Measurements from ENCODE around the gene CKAP2L.
A peak's percentile ranks its signal among the peaks of the same experiment; 100 is the strongest.

CKAP2L gene

GRCh38 chr2:112764071-112765044 lies at the start of gene CKAP2L:
TSS of gene CKAP2L (minus strand) at chr2:112764609. CDS start at chr2:112764598, 11 bp downstream.
- DNase-seq = peak; percentile 97

DNA sequence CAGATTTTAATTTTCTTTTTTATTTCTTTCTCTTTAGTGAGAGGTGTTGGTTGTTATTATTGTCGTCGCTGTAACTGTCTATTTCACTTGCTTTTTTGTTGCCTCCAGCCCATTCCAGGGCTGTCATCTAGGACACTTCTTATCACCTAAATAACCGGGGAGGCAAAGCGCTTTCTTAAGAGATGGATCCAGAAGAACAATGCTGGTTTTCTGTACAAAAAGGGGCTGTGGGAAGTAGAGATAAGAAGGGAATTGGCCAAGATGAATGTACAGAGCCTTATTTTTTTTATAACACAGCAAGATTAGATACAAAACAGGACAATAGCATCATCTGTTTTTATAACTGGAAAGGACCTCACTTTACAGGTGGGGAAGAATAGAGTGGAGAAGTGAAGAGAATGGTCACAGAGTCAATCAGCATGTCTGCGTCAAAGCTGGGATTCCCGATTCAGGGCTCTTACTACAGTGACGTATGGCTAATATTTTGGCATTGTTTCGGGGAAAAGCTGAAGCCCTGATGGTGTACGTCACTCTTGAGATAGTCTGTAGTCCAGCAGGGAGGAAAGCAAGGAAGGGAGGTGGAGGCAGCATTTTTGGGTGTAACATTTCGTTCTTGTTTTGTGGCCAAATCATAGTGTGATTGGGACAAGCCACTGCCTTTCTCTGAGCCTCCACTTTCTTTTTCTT lies 49.0 kb upstream of the CKAP2L start:
- no peak for DNase-seq

DNA sequence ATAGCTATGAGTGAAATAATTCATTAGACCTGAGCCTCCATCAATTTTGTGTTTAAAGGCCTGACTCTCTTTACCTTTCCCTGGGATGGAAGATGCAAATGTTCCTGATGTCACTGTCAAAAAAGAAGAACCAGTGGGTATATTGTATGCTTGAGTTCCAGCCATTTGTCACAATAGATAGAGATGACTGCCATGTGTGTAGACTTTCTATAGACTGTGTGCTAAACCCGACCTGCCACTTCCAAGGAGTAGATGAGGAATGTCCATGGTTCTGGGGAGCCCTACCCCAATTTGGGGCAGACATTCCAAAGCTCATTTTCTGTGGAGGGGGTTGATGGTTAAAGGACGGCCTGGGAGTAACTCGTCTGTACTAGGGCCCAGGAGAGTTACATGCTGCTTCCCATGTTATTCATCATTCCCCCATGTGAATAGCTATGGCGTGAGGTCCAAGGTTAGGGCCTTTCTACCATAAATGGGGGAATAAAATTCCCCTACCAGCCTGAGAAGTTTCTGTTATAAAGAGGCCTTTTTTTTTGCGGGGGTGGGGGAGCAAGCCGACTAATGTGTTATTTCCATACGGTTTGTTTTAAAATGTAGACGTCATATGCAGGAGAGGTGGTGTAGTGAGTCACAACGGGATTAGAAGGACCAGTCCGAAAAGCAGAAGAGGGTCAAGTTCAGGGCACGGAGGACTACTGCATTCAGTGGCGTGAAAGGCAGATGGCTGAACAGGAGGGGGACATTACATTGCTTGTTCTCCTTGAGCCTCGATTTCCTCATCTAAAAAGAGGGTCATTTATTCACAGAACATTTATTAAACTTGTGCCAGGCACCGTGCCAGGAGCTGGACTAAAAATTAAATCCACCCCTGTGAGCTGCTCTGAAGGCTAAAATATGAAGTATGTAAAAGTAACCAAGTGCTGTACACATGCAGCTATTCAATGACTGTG lies 48.2 kb upstream of the CKAP2L start:
- DNase-seq = no peak

GRCh38 chr2:112811841-112812306 lies 47.5 kb upstream of the CKAP2L start:
- peak; percentile 24 for DNase-seq

DNA sequence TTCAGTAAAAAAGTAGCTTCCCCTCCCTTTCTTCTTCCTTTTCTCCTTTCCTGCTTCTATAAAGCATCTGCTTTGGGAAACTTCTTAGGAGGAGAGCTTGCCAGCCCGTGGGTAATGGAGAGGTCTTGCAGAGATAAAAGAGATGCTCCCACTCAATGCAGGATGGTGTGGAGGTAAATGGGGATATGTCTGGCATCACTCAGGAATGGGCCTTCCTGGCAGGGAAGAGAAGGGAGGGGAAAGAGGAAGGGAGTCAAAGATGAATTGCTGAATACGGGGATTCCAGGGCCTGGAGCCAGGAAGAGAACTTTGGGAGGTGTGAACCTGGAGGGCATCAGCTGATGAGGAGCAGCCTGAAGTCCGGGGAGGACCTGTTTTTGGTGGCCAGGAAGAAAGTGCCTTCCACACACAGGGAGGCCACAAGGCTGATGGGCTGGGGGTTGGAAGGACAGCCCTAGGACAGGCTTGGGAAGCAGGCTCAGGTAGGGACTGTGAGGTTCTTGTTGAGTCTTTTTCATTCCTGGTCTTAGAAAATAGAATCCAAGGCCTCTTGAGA lies 46.9 kb upstream of the CKAP2L start:
- no peak for DNase-seq

DNA sequence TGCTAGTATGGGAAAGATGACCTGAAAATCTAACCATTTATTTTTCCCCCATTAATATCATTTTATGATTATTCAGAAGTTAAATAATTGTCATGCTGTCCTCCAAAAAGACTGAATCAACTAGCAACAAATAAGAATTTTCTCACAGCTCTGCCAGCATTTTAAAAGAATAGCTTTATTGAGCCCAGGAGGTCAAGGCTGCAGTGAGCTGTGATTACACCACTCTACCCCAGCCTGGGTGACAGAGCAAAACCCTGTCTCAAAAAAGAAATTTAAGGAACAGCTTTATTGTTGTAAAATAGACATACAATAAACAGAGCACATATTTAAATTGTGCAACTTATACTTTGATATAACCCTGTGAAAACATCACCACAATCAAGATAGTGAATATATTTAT lies 44.7 kb upstream of the CKAP2L start:
- no peak for DNase-seq

DNA sequence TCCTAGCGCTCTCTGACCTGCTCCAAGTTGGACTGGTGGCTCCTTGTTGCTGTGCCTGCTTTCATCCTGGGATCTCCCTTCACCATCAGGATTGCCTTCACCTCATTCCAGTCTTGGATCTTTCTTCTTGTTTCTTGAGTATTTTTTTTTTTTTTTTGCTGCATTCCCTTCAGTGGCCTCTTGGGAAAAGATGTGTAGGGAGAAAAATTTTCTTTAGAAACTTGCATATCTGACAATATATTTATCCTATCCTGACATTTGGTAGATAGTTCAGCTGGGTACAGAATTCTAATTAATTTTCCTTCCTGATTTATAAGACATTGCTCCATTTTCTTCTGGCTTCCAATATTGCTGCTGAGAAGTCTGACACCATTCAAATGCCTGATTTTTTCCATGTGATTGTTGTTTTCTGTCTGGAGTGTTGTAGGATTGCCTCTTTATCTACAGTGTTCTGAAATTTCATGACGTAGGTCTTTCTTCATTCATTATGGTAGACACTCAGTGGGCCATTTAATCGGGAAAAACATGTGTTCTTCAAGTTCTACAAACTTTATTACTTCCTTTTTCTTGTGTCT lies 42.9 kb upstream of the CKAP2L start:
- no peak for DNase-seq

GRCh38 chr2:112805542-112805941 lies 41.1 kb upstream of the CKAP2L start:
- DNase-seq = no peak

- DNase-seq = no peak
These were observed 39.5 kb upstream of the CKAP2L start for GRCh38 chr2:112803691-112804521.

GRCh38 chr2:112800881-112801583 lies 36.6 kb upstream of the CKAP2L start:
- DNase-seq = no peak

GRCh38 chr2:112798979-112799975 lies 34.9 kb upstream of the CKAP2L start:
- DNase-seq = no peak

- no peak for DNase-seq
These were observed 32.1 kb upstream of the CKAP2L start for GRCh38 chr2:112796486-112796885.

- DNase-seq = no peak
These were observed 31.4 kb upstream of the CKAP2L start for GRCh38 chr2:112795774-112796173.

GRCh38 chr2:112794841-112795240 lies 30.4 kb upstream of the CKAP2L start:
- DNase-seq = no peak

DNA sequence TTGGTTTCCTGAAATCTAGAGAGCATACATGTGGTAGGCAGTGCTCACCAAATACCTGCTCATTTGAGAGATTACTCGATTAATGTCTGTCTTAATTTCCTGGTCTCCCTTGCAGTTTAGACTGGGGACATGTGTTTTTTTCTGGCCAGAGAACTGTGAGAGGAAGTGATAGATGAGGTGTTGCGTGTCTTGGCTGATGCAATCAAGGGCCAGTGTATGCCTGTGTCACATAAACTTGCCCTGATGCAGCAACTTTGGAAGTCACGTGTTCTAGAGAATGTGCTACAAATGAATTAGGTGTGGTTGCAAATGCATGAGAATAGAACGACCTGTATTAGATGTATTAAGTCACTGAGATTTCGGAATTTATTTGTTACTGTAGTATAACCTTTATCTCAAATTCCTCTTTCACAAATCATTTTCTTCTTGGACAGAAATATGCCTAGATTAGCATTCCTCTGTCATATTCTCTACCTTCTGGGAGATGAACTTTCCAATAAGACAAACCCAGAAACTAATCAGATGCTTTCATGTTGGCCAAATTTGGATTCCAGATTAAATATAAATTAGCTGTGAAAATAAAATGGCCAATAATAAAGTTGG lies 29.8 kb upstream of the CKAP2L start:
- peak; percentile 32 for DNase-seq

GRCh38 chr2:112793449-112793978 lies 29.1 kb upstream of the CKAP2L start:
- no peak for DNase-seq

GRCh38 chr2:112792419-112792818 lies 28.0 kb upstream of the CKAP2L start:
- DNase-seq = no peak

- DNase-seq = no peak
These were observed 27.4 kb upstream of the CKAP2L start for GRCh38 chr2:112791693-112792230.
